Natural killer cell treated with Interleukin-12 subunit alpha and Interleukin-12 subunit beta and Interleukin-15 and Interleukin-18, amount 100 ng/mL, for 72 hours (primary cell): ENCODE measurements around the gene UGT1A8. TPM values are rescaled to one million over a fixed set of nuclear protein-coding genes. Genes with fewer than 3 reads are reported as not detected.
A peak's percentile ranks its signal among the peaks of the same experiment; 100 is the strongest.
"Not testable (repeated sequence)": the region's sequence is repeated elsewhere in the genome, so short reads cannot be mapped to it uniquely, and the experiment has no call there.

Experiments
- ATAC-seq, 2 donors: fragments of 150-1000 bp; cut with Tn5 transposase in 1 of 2; sonication (Bioruptor Pico), chemical (Tn5 transposase) in 1 of 2; 2 replicates each; pipeline ENCODE4 v1.10.0; 2021
- DNase-seq: peaks from one replicate; pipeline ENCODE4 v3.0.0; 2022; ENCODE audit warnings: low spot score
- H3K27ac Mint-ChIP-seq, 2 donors: 1 replicate in 1 of 2; 2 replicates in 1 of 2; pipeline ENCODE4 v1.8.0; 2022; ENCODE audit warnings: mixed read lengths in 2 of 2, mild to moderate bottlenecking in 1 of 2, moderate library complexity in 1 of 2
- H3K27me3 Mint-ChIP-seq, 2 donors: 1 replicate in 1 of 2; 2 replicates in 1 of 2; pipeline ENCODE4 v1.8.0; 2022; ENCODE audit warnings: mixed read lengths in 2 of 2
- H3K36me3 Mint-ChIP-seq: one replicate; pipeline ENCODE4 v1.8.0; 2022; ENCODE audit warnings: mixed read lengths
- H3K4me1 Mint-ChIP-seq, 2 donors: 1 replicate in 1 of 2; 2 replicates in 1 of 2; pipeline ENCODE4 v1.8.0; 2022; ENCODE audit warnings: low read depth in 2 of 2, mixed read lengths in 2 of 2, mild to moderate bottlenecking in 1 of 2
- H3K4me3 Mint-ChIP-seq: one replicate; pipeline ENCODE4 v1.8.0; 2022; ENCODE audit warnings: mixed read lengths
- H3K9me3 Mint-ChIP-seq: 2 replicates; pipeline ENCODE4 v1.8.0; 2022; ENCODE audit warnings: mixed read lengths
- total RNA-seq, 2 donors: library from RNA; stranded (reverse); gene quantifications; one replicate each; pipeline ENCODE4 v1.2.3, GENCODE V29; 2022

UGT1A8 gene
- total RNA-seq, 2 donors from 2014 or later, result not detected

DNA sequence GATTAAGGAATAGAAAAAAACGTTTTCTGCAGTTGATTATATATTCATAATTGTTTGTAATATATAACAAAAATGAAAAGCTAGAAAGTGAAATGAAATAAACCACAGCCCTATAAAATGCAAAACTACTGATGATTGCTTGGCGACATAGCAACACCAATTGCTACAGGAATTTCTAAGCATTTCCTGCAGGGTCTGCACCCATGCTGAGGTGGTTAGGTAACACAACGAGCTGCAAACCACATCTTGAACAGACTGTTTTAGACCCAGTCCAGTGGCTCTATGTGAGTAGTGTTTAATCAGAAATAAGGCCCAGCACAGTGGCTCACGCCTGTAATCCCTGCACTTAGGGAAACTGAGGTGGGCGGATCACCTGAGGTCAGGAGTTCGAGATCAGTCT, 37.1 kb downstream of the UGT1A8 start:
- peak; percentile 82 to 84 for ATAC-seq
- Mint-ChIP-seq H3K9me3 (no peaks in the 10 kb centered on the region), H3K4me1 (peaks cover 27% of the 10 kb centered on the region in 2 donors), H3K4me3 (peak overlapping the region; percentile 50), H3K27ac (no peak overlapping the region), H3K36me3 (no peaks in the 10 kb centered on the region), H3K27me3 (peaks cover 28 to 36% of the 10 kb centered on the region in 2 donors)
- DNase-seq, result no peak

DNA sequence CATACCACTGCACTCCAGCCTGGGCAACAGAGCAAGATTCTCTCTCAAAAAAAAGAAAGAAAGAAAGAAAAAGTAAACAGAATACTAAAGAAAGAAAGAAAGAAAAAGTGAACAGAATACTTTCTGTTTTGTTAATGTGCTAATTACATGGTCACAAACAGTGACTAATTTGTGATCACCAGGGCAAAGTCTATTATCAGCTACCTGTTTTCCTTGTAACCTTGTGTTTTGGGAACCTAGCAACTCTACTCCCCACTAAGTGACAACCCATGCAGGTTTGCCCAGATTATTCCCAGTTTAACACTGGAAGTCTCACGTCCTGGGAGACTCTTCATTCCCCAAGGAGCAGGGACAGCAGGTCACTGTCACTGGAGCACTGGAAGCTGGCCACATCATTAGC, 37.6 kb downstream of the UGT1A8 start:
- Mint-ChIP-seq H3K27me3 (peaks cover 33 to 41% of the 10 kb centered on the region in 2 donors), H3K4me1 (peaks cover 27% of the 10 kb centered on the region in 2 donors), H3K4me3 (peak overlapping the region; percentile 50), H3K27ac (no peak overlapping the region), H3K36me3 (no peaks in the 10 kb centered on the region), H3K9me3 (no peaks in the 10 kb centered on the region)
- ATAC-seq, result no peak
- DNase-seq, result no peak

DNA sequence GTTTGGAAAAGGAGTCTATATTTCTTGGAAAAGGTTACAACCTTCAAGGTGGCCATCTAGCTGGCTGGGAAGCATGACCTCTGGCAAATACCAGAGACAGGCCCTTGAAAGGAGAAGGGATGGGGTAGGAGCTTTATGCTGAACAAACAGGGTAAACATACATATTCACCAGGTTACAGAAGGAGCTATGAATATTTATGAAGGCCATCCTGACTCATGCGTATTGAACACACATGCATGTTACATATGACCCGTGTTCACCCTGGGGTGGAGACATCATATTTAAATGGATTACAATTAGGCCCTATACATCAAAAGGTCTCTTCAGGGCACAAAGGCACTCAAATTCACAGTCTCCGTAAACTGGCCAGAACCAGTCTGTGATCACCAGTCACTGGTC, 38.5 kb downstream of the UGT1A8 start:
- not testable (repeated sequence) for H3K9me3 Mint-ChIP-seq, H3K4me3 Mint-ChIP-seq, H3K27ac Mint-ChIP-seq, H3K36me3 Mint-ChIP-seq, DNase-seq, ATAC-seq
- Mint-ChIP-seq H3K27me3 (peaks cover 35 to 43% of the 10 kb centered on the region in 2 donors), H3K4me1 (peaks cover 27% of the 10 kb centered on the region in 2 donors)

DNA sequence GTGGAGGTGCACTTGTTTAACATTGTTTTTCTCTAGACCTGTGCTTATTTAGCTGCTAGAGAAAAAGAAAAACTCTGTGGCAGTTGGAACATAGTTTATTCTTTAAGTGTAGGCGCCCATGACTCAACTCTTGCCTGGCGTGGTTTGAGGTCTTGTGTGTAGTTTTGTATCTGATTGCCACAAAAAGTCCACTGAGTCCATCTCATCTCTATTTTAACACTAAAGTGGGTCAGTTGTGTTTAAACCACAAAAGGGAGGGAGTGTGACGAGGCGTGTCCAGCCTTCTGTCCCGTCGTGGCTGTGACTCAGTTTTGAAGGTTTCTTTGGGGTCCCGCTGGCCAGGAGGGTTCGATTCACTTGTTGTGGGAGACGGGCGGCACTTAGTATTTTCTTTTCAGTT, 39.0 kb downstream of the UGT1A8 start:
- H3K4me3 Mint-ChIP-seq, result no peak overlapping the region
- ATAC-seq (peak; percentile 50 to 58), DNase-seq (no peak)
- H3K27ac Mint-ChIP-seq, result no peak overlapping the region
- H3K27me3 Mint-ChIP-seq, result peaks cover 35 to 48% of the 10 kb centered on the region in 2 donors
- peaks cover 27% of the 10 kb centered on the region in 2 donors for H3K4me1 Mint-ChIP-seq
- no peaks in the 10 kb centered on the region for H3K36me3 Mint-ChIP-seq
- no peaks in the 10 kb centered on the region for H3K9me3 Mint-ChIP-seq

DNA sequence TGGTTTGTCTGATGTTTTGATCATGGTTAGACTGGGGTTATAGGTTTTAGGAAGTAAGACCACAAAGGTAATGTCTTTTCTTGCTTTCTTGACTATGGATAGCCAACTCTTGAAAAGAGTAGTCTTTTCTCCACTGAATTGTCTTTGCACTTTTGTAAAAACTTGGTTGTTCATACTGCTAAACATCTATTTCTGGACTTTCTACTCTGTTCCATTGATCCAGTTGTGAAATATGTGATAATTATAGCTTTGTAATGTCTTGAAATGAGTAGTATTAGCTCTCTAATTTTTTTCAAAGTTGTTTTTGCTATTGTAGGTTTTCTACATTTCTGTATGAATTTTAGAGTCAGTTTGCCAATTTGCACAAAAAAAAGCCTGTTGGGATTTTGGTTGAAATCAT, 41.2 kb downstream of the UGT1A8 start:
- no peaks in the 10 kb centered on the region for H3K9me3 Mint-ChIP-seq
- DNase-seq (no peak), ATAC-seq (no peak)
- H3K27ac Mint-ChIP-seq, result no peak overlapping the region
- H3K27me3 Mint-ChIP-seq, result peaks cover 36% of the 10 kb centered on the region in 2 donors
- H3K4me1 Mint-ChIP-seq, result peaks cover 27% of the 10 kb centered on the region in 2 donors
- H3K36me3 Mint-ChIP-seq, result no peaks in the 10 kb centered on the region
- H3K4me3 Mint-ChIP-seq, result no peak overlapping the region

DNA sequence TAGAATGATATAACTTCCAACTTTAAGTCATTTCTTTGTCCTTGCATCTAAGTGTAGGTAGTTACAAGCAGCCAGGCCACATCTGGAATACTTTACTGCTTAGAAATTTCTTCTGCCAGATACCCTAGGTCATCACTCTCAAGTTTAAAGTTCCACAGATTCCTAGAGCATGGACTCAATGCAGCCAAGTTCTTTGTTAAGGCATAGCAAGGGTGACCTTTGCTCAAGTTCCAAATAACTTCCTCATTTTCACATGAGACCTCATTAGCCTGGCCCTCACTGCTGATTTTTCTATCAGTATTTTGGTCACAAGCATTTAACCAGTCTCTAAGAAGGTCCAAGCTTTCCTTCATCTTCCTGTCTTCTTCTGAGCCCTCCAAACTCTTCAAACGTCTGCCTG, 46.5 kb downstream of the UGT1A8 start:
- H3K4me3 Mint-ChIP-seq, result no peak overlapping the region
- no peaks in the 10 kb centered on the region for H3K4me1 Mint-ChIP-seq
- peaks cover 23 to 51% of the 10 kb centered on the region in 2 donors for H3K27me3 Mint-ChIP-seq
- DNase-seq, result no peak
- no peak for ATAC-seq
- H3K36me3 Mint-ChIP-seq, result no peaks in the 10 kb centered on the region
- no peak overlapping the region for H3K27ac Mint-ChIP-seq
- H3K9me3 Mint-ChIP-seq, result no peaks in the 10 kb centered on the region

DNA sequence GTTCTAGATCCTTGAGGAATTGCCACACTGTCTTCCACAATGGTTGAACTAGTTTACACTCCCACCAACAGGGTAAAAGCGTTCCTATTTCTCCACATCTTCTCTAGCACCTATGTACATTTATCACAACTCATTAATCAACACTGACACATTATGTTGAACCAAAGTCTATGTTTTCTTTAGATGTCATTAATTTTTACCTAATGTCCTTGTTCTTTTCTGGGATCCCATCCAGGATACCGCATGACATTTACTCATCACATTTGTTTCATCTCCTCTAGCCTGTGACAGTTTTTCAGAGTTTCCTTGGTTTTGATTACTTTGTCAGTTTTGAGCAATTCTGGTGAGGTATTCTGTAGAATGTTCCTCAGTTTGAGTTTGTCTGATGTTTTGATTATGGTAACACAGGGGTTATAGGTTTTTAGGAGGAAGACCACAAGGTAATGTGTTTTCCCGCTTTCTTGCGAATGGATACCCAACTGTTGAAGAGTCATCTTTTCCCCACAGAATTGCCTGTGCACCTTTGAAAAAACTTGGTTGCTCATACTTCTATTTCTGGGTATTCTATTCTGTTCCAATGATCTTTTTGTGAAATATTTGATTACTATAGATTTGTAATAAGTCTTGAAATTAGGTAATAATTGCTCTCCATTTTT, 51.3 kb downstream of the UGT1A8 start:
- H3K4me3 Mint-ChIP-seq, result no peak overlapping the region

DNA sequence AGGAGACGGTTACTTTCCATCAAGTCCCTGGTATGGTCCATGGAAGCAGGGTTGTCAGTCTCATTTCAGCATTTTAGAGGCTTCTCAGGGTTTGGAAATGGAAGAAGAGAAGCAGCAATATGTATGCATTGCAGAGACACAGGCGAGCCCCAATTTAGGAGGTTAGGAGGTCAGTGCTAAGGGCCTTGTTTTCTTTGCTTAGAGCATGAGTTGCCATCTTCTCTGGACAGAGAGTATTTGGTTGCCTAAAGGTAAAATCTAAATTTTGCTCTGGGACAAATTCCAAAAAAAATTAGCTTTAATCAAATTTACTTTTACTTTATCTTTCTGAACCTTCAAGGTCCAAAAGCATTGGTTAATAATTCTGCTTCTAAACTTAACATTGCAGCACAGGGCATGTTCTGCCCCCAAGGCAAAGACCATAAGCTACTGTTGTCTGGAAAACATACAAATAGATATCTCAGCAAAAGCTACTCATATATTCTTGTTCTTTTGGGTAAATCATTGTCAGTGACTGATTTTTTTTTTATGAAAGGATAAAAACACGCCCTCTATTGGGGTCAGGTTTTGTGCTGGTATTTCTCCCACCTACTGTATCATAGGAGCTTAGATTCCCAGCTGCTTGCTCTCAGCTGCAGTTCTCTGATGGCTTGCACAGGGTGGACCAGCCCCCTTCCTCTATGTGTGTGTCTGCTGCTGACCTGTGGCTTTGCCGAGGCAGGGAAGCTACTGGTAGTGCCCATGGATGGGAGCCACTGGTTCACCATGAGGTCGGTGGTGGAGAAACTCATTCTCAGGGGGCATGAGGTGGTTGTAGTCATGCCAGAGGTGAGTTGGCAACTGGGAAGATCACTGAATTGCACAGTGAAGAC, 54.1 kb downstream of the UGT1A8 start, which contains the start of gene UGT1A9:
TSS of gene UGT1A9 (plus strand) at position 609 of the 872 bp plus-strand sequence. CDS start at position 646, 37 bp downstream.
- no peak for ATAC-seq
- H3K36me3 Mint-ChIP-seq, result no peaks in the 10 kb centered on the region
- H3K9me3 Mint-ChIP-seq, result no peaks in the 10 kb centered on the region
- no peak for DNase-seq
- no peak within 1 kb of the TSS for H3K4me3 Mint-ChIP-seq
- peaks cover 13 to 44% of the 10 kb centered on the region in 2 donors for H3K27me3 Mint-ChIP-seq
- no peaks in the 10 kb centered on the region for H3K4me1 Mint-ChIP-seq
- H3K27ac Mint-ChIP-seq, result no peak within 1 kb of the TSS

More for the DNA sequence above, 51.3 kb downstream of the UGT1A8 start:
- H3K27me3 Mint-ChIP-seq, result peaks cover 8 to 52% of the 10 kb centered on the region in 2 donors
- H3K9me3 Mint-ChIP-seq, result no peaks in the 10 kb centered on the region
- DNase-seq (no peak), ATAC-seq (no peak)
- no peaks in the 10 kb centered on the region for H3K36me3 Mint-ChIP-seq
- H3K4me1 Mint-ChIP-seq, result no peaks in the 10 kb centered on the region
- no peak overlapping the region for H3K27ac Mint-ChIP-seq

DNA sequence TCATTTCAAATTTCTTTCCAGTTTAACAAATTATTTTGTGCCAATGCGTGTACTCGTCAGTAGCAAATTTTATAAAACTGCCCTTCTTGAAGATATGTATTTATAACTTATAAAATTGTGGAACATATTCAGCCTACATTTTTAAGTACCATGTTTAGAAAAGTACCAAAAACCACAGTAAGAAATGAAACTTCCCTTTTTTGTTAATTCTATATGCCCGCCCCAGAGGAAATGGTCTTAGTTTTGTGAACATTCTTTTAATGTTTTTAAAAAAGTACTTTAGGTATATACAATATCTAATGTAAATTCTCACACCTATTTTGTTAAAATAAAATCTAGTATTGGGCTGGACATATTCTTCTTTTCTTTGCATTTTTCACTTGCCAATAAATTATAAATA, 55.5 kb downstream of the UGT1A8 start:
- no peaks in the 10 kb centered on the region for H3K4me1 Mint-ChIP-seq
- no peak for ATAC-seq
- H3K9me3 Mint-ChIP-seq, result no peaks in the 10 kb centered on the region
- no peak overlapping the region for H3K4me3 Mint-ChIP-seq
- peaks cover 22 to 53% of the 10 kb centered on the region in 2 donors for H3K27me3 Mint-ChIP-seq
- H3K27ac Mint-ChIP-seq, result no peak overlapping the region
- H3K36me3 Mint-ChIP-seq, result no peaks in the 10 kb centered on the region
- DNase-seq, result no peak

DNA sequence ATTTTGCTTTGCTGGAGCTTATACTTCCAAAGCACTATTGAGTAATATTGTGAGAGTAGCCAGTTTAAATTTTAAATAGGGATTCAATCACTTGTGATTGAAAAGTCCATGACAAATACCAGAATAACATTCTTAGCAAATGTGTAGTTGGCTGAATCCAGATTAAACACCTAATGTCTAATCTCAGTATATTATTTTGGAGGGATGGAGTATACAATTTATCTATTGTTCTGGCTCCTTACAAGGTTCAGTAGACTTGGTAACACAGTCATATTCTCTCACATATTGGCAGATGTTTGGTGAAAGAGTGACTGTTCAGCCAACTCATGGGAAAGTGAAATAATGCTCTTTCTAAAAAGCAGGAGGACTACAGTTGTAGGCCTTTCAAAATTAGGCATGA, 56.5 kb downstream of the UGT1A8 start:
- Mint-ChIP-seq H3K4me1 (no peaks in the 10 kb centered on the region), H3K36me3 (no peaks in the 10 kb centered on the region), H3K27me3 (peaks cover 24 to 55% of the 10 kb centered on the region in 2 donors), H3K9me3 (no peaks in the 10 kb centered on the region), H3K4me3 (no peak overlapping the region), H3K27ac (no peak overlapping the region)
- ATAC-seq (no peak), DNase-seq (no peak)

DNA sequence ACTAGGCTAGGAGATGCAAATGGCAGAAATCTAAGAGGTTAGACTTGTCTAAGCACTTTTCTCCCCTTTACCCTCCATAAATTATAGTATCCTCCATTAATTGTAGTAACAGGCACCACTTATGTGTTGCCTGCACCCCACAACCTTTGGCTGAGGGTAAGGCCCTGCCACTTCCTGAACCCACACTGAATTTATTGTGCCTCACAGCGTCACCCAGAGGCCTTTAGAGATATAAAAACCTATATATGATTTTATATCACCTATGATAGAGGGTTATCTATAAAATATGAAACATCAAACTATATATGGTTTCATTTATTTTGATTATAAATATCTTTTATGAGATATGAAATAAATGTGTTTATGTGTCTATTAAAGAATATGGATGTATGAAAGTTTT, 56.9 kb downstream of the UGT1A8 start:
- H3K27ac Mint-ChIP-seq, result no peak overlapping the region
- no peaks in the 10 kb centered on the region for H3K9me3 Mint-ChIP-seq
- peaks cover 24 to 55% of the 10 kb centered on the region in 2 donors for H3K27me3 Mint-ChIP-seq
- H3K36me3 Mint-ChIP-seq, result no peaks in the 10 kb centered on the region
- no peak overlapping the region for H3K4me3 Mint-ChIP-seq
- ATAC-seq, result no peak
- no peak for DNase-seq
- no peaks in the 10 kb centered on the region for H3K4me1 Mint-ChIP-seq

DNA sequence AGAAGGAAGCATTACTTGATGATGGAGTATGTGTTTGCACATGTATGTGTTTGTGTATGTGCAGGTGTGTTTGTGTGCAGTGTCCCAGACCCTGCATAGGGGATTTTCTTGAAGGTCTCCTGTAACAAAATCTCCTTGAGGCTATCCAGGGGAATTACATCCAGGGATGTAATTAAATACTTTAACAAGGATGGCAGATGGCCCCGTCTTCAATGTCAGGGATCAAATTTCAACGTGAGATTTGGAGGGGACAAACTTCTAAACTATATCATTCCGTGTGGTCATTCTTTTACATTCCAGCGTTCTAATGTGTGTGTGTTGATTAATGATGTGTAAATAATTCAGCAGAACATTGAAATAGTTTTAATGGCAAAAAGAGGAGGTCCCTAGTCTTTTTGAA, 57.6 kb downstream of the UGT1A8 start:
- H3K9me3 Mint-ChIP-seq, result no peaks in the 10 kb centered on the region
- H3K4me1 Mint-ChIP-seq, result no peaks in the 10 kb centered on the region
- no peak overlapping the region for H3K4me3 Mint-ChIP-seq
- H3K27ac Mint-ChIP-seq, result no peak overlapping the region
- ATAC-seq (no peak), DNase-seq (no peak)
- no peaks in the 10 kb centered on the region for H3K36me3 Mint-ChIP-seq
- H3K27me3 Mint-ChIP-seq, result peaks cover 28 to 56% of the 10 kb centered on the region in 2 donors

DNA sequence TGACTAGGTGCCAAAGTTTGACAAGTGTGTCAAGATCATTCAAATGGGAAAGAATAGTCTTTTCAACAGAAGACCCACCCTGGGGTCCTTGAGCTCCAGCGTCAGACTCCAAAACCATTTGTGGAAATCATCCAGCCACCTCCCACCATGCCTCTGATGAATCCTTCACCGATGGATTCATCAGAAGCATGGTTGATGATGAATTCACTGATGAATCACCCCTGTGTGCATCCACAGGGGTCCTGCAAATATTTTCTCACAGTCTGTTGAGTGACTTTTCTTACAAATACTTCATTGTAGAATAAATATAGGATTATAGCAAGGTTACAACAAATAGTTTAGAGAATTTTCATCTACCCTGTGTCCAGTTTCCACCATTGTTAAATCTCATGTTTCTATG, 58.6 kb downstream of the UGT1A8 start:
- peaks cover 27 to 48% of the 10 kb centered on the region in 2 donors for H3K27me3 Mint-ChIP-seq
- no peaks in the 10 kb centered on the region for H3K4me1 Mint-ChIP-seq
- H3K4me3 Mint-ChIP-seq, result no peak overlapping the region
- no peaks in the 10 kb centered on the region for H3K36me3 Mint-ChIP-seq
- no peak for ATAC-seq
- no peaks in the 10 kb centered on the region for H3K9me3 Mint-ChIP-seq
- DNase-seq, result no peak
- H3K27ac Mint-ChIP-seq, result no peak overlapping the region

DNA sequence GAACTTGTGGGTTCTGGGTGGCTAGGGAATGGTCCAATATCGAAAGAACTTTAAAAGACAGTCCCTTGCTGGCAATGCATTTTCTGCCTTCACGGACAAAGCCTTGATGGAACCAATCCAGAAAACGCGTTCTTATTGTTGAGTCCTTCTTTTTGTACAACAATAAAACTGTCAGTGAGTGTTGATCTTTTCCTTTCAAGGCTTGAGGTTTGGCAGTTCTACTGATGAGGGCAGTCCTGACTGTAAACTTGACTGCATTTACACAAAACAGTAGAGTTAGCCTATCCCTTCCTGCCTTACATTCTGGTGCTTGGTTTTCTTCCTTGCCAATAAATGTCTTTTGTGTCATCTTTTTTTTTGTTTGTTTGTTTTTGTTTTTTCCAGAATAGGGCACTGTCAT, 61.8 kb downstream of the UGT1A8 start:
- Mint-ChIP-seq H3K4me1 (no peaks in the 10 kb centered on the region), H3K9me3 (no peaks in the 10 kb centered on the region), H3K27ac (no peak overlapping the region), H3K36me3 (no peaks in the 10 kb centered on the region), H3K4me3 (no peak overlapping the region), H3K27me3 (peaks cover 32 to 43% of the 10 kb centered on the region in 2 donors)
- no peak for ATAC-seq
- DNase-seq, result no peak
